HG02938 (cell line): ENCODE results near the gene ATP8B1.
"Not testable (repeated sequence)": the region's sequence is repeated elsewhere in the genome, so short reads cannot be mapped to it uniquely, and the experiment has no call there.

Experiments
- ATAC-seq: cut with Tn5 transposase; IDR thresholded peaks from one replicate; pipeline ENCODE4 v1.9.1; 2021; ENCODE audit warnings: mild to moderate bottlenecking, moderate library complexity; ENCODE audit not compliant: unreplicated experiment

ATP8B1 gene

DNA sequence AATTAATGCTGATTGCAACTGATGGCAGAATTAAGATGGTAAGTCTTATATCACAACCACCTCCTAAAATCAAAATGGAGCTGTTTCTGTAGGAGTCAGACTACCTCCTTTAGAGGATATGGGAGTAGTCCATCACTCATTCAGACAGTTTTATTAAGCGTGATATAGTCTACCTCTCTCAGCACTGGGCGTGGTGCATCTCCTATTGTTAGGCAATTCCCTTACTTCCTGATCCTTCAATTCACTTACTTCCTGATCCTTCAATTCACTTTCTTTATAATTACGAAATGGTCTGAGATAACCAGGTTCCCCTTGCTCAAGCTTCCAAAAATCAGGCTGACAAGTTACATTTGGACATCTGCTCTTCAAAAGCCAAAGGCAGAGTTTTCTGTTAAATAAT lies 31.9 kb downstream of the ATP8B1 start:
- ATAC-seq, result no peak

DNA sequence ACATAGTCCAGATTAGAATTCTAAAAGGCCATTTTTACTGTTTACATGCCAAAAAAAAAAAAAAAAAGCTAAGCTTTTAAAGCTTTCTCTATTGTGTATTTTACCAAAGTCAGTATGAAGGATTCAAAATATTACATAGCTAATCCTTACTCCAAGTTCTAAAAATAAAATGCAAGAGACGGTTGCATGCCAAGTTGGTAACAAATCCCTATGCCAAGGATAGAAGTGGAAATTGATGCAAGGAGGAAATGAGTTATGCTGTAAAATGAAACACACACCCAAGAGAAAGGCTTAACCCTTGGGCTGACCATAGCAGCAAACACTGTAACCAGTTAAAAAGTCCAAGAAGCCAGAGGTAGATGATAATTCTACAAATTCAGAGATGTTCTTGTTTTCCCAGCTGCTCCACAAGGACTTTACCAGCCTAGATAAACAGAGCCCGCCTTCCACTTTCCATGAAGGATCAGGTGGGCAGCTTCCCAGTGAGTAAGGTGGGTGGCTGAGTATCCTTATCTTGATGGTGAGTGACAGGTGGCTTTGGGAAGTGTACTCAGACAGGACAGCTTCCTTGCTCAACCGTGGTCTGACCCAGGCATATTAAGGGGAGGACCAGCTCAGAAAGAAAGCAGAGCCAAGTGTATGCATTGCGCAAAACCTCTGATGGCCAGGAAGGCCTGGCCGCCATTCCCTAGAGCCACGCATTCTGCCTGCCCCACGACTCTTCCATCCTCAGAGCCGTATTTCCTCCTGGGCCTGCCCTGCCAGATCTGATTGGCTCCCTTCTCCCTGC lies 34.4 kb downstream of the ATP8B1 start:
- no peak for ATAC-seq

DNA sequence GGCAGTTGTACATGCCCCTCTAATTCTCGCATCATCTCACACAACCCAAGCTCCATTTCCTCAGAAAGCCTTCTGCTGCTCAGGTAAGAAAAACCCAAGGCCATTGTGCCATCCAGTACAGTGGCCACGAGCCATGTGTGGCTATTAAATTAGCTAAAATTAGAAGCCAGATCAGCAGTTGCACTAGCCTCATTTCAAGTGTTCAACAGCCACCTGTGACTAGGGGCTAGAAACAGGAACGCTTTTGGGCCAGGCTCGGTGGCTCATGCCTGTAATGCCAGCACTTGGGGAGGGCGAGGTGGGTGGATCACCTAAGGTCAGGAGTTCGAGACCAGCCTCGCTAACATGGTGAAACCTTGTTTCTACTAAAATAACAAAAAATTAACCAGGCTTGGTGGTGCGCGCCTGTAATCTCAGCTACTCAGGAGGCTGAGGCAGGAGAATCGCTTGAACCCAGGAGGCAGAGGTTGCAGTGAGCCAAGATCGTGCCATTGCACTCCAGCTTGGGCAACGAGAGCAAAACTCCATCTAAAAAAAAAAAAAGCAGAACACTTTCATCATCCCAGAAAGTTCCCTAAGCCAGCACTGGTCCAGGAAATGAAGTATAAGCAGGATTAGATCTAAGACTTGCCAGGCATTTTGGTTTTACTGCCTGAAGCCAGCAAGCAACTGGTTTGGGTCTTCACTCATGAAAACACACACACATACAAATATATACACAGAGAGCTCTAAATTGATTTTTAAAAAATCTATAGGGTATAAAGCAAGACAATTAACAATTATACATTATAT lies 35.7 kb downstream of the ATP8B1 start:
- ATAC-seq, result no peak

DNA sequence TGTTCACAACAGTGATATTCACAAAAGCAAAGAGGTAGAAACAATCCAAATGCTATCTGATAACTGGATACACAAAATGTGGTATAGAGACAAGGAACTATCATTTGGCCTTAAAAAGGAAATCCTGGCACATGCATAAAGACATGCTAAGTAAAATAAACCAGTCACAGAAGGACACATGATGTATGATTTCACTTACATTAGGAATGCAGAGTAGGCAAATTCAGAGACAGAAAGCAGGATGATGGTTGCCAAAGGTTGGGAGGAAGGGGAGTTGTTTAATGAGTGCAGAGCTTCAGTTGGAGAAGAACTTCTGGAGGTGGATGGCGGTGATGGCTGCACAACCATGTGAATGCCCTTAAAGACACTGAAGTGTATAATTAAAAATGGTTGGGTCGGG lies 38.1 kb downstream of the ATP8B1 start:
- ATAC-seq, result no peak

DNA sequence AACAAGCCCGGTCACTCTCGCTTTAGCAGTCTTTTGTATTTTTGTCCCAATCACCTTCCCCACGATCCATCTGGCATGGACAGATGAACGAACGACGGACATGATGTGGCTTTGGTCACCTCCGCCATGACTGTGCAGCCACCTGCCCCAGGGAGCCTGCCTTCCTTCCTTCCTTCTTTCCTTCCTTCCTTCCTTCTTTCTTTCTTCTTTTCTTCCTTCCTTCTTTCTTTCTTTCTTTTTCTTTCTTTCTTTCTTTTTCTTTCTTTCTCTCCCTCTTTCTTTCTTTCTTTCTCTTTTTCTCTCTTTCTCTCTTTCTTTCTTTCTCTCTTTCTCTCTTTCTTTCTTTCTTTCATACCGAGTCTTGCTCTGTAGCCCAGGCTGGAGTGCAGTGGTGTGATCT lies 39.0 kb downstream of the ATP8B1 start:
- no peak for ATAC-seq

DNA sequence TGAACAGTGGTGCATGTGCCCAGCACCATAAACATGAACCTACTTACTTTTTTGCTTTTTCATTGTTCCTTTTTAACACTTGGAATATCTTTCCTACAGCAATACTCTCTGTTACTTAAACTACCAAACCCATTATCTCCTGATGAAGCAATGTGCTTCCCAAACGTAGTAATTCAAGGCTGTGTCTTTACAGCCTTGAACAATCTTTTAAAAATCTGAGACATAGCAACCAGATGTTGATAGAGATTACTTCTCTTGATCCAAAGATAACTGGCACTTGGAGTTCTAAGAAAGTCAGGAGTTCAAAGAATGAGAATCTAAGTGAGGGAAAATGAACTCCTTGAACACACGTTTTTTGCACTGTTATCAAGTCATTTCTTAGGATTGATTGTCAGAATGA lies 40.4 kb downstream of the ATP8B1 start:
- ATAC-seq, result no peak

DNA sequence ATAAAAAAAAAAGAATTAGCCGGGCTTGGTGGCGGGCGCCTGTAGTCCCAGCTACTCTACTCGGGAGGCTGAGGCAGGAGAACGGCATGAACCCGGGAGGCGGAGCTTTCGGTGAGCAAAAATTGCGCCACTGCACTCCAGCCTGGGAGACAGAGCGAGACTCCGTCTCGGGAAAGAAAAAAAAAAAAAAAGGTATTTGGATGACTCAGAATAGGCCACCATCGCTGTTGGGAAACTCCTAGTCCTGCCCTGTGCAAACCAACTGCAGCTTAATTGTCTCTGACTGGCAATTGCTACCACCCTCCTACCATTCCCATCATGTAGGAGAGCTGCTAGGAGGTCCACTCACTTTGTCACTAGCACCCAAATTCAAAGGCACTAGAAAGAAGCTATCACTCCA lies 43.5 kb downstream of the ATP8B1 start:
- no peak for ATAC-seq

DNA sequence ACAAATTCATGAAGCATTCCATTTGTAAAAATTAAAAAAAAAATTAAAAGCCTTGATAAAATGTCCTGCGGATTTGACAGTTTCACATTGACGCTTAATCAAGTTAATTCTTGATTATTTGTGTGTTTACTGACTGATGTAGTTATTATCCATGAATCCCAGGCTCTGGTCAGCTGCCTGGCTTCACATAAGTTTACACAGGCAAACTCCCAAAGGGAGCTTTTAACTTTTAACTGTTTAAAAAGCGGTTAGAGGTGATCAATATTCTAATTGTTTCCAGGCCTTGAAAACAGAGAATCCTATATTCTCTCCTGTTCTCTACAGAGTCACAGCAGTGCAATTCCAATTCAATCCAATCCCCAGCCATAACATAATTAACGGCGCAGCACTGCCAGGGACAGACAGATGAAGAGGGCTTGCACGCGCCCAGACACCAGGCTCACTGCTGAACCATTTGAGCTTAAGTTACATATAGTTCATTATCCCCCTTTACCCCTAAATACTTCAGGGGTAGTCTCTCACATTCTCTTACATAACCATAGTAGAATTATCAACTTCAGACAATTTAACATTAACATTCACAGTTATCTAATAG lies 47.5 kb downstream of the ATP8B1 start:
- ATAC-seq, result no peak

DNA sequence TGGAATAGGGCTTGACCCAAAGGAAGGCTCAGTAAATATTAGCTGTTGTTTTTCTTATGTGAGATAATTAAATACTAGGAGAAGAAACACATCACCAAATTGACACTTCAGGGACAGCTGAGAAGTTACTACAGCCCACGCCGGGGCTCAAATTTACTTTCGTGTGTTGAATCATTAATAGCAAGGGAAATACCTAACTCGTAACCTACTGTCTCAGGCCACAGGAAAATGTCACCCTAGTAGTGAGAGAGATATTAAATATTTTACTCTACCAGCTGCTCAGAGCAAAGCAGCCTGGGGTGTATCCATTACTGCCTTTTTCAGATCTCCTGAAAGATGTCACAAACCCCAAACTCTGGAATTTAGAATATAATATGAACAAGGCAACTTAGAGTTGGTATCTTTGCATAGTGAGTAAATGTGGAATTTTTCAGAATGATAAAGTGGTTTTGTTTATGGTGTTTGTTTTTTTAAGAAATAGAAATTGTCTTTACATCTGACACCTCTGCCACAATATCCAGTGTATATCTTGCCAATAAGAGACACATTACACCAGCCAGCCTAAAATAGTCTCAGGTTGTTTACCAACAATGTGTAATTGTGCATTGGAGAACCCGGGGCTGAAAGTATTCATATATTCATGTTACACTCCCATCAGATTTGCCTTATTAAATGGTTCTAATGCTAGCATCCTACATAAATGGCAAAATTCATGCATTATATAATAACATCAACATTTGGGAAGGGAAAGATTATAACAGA lies 48.4 kb downstream of the ATP8B1 start:
- ATAC-seq, result peak; percentile 94

DNA sequence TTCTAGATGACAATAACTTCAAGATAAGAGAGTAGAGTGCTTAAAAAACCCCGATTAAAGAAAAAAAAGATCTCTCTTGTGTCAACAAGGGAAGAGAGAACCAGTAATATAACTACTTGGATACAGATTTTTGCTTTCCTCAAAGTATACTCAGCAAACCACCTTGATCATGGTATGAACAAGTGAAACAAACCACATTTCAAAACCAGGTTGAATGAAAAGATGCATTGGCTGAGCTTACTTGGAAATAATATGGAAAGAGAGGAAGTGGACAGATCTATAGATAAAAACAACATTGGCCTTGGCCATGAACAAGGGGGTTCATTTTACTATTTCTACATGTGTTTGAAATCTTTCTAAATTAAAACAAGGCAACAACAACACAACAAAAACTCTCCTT lies 50.1 kb downstream of the ATP8B1 start:
- no peak for ATAC-seq

DNA sequence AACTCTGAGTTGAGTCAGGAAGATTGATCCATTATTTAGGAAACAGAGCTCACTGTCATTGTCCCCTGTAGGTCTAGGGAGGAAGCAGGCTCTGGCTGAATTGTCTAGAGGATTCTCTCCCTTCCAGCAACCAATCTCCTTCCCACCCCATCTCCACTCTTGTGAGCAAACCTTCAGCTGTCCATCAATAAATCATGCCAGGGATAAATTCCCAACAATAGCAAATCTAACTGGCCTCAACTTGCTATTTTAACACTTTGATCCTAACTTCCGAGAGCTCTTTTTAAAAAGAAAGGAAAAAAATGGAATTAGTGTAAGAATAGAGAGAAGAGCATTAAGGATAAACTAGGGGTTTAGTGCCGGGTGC lies 53.5 kb downstream of the ATP8B1 start:
- ATAC-seq, result no peak

DNA sequence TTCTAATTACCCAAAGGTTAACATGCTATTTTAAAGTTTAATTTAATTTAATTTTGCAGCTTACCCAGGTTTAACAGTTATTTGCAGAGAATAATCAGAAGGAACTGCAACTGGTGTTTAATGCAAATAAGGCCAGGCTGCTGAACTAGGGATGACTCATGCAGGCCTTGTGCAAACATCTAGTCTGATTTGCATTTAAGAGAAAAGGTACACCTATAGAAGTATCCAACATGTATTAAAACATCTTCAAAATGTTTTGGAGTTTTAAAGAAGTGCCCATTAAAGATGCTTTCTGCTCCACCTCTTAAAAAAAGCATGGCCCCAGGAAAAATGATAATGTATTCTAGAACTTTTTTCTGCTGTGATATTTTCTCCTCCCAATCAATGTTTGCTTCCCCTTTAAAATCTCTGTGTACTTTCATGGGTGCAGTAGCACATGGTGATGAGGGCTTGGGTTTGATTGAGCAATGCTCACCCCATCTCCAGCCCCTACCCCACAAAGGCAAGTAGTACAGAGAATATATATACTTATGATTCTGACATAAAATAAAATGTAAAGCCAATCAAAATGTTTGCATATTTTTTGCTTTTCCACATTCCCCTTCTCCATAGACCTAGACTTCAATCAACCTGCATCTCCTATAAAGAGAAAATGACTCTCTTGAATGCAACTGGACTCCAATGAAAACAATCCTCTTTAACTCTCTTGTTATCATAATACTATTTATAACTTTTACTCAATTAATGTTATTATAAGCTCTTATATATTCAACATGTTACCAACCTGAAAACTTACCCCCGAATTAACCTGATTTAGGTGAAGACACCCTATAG lies 54.1 kb downstream of the ATP8B1 start:
- ATAC-seq, result peak; percentile 96

DNA sequence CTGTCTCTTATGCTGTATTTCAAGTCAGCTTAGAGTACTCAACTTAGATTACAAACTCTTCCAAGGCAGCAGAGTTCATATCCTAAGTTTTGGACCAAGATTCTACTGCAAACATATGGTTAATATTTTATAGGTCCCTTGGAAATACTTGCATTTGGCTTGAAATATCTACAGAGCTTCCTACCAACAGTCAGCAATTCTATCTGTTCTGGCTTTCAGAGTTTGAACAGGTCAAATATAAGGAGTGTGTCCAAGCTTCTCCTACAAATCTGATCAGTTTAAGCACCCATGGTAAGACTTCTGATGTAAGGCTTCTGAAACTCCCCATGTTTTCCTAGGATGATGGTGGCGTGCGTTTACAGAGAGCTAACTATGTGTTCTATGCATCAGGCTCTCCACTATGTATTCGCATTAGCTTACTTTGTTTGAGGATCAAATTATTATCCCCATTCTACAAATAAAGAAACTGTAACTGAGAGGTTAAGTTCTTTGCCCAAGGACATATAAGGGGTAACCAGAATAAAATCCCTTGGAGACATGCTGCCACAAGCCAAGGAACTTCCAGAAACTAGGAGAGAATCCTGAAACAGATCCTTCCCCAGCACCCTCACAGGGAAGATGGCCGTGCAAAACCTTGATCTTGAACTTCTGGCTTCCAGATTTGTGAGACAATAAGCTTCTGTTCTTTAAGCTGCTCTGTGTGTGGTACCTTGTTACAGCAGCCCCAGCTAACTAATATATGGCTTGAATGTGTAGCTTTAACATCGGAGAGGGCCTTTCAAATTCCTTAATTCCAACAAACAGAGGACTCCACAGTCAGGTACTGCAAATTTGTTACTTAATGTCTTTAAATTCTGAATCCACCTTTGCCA lies 55.1 kb downstream of the ATP8B1 start:
- ATAC-seq, result no peak

DNA sequence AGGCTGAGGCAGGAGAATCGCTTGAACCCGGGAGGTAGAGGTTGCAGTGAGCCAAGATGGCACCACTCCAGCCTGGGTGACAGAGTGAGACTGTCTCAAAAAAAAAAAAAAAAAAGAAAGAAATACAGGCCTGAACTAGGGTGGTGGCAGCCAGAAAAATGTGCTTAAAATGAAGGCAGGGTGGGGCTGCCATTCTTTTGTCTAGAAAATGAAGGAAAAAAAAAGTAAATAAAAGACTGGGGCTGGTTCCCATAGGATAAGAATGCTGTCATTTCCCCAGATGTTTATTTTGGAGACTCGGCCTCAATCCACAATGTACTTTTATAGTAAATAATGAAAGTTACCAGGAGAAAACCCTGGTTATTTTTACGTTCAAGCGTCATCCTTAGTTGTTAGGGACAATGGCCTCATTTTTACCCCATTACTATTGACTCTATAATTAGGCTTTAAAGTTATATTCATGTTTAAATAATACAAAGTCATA lies 58.9 kb downstream of the ATP8B1 start:
- ATAC-seq, result no peak

DNA sequence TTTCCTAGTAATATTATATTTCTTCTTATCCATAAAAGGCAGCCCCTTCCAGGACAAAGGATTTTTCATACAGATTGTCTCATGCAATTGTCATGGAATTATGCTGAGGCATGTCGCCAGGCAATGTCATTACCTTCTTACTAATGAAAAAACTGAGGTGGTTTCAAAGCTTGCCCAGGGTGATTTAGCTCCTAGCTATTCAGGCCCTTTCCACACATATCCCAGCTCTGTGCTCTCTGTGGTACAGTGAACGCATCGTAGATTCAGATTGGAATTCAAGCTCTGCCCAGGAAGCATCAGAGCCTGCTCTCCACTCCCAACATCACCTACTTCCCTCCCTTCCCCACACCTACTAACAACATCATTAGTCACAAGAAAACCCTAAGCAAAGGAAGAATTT lies 60.1 kb downstream of the ATP8B1 start:
- no peak for ATAC-seq

DNA sequence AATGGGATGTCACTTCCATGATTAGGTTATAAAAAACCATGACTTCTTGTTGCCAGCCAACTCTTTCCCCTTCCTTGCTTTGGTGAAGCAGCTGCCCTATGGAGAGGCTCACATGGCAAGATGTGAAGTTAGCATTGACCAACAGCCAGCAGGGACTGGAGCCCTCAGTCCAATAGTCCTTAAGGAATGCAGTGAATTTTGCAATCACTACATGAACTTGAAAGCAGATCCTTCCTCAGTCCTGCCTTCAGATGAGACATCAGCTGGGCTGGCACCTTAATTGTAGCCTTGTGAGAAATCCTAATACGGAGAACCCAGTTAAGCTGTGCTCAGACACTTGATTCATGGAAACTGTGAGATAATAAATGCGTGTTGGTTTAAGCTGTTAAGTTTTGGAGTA lies 61.8 kb downstream of the ATP8B1 start:
- ATAC-seq, result no peak

DNA sequence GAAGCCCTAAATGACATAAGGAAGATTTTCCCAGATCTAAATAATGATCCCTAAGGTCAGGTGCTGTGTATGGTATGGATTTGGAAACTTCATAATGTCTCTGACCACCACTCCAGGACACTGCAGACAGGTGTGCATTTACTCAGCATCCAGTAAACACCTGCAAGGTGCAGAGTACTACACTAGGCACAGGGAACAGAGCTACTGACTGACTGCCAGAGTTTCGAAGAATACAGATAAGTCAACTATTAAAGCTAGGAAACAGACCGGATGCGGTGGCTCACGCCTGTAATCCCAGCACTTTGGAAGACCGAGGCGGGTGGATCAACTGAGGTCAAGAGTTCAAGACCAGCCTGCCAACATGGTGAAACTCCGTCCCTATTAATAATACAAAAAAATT lies 65.0 kb downstream of the ATP8B1 start:
- no peak for ATAC-seq

DNA sequence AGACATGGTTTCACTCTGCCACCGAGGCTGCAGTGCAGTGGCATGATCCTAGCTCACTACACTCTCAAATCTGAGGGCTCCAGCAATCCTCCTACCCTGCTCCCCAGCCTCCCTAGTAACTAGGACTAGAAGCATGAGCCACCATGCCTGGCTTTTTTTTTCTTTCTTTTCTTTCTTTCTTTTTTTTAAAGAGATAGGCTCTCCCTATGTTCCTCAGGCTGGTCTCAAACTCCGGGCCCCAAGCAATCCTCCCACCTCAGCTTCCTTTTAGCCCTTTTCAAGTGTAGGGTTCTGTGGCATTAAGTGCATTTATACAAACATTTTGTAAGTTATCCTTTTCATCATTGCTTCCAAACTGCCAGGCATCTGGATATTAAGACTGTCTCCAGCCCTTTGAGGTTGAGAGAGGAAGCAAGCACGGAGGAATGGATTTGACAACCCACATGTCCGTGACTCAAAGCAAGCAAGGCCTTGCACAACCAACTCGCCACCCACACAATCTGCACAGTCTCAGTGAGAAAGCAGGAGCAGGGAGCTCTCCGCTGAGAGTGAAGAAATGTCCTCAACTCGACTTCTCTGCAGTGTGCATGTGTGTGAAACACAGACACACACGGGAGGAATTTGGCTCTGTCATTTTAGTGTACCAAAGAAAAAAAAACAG lies 65.6 kb downstream of the ATP8B1 start:
- ATAC-seq, result no peak

DNA sequence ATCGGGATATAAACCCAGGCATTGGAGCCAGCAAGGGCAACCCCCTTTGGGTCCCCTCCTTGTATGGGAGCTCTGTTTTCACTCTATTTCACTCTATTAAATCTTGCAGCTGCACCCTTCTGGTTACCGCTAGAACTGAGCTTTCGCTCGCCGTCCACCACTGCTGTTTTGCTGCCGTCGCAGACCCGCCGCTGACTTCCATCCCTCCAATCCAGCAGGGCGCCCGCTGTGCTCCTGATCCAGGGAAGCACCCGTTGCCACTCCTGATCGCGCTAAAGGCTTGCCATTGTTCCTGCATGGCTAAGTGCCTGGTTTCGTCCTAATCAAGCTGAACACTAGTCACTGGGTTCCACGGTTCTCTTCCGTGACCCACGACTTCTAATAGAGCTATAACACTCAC lies 68.1 kb downstream of the ATP8B1 start:
- ATAC-seq, result not testable (repeated sequence)
